SU-DHL-6 (cell line): ENCODE data around the gene CRYBG1.
A peak's percentile ranks its signal among the peaks of the same experiment; 100 is the strongest.

Source experiments
- H2AFZ ChIP-seq: fragments of 200-600 bp; sonication (generic); 2 replicates; pipeline ENCODE4 v1.6.1; 2014; ENCODE audit warnings: low read depth, mild to moderate bottlenecking, moderate library complexity, mixed read lengths, antibody characterized with exemption, low read length; ENCODE audit not compliant: severe bottlenecking
- H3F3A ChIP-seq: fragments of 200-600 bp; shearing (Covaris generic); 2 replicates; pipeline ENCODE4 v1.6.0; 2016; ENCODE audit warnings: antibody characterized with exemption, mild to moderate bottlenecking; ENCODE audit not compliant: insufficient read depth
- H3K27ac ChIP-seq: fragments of 200-600 bp; sonication (generic); 2 replicates; pipeline ENCODE4 v1.5.1; 2016; ENCODE audit warnings: low read depth, mild to moderate bottlenecking, low read length, moderate library complexity, mixed read lengths
- H3K27me3 ChIP-seq: fragments of 200-600 bp; sonication (generic), shearing (Covaris generic); 2 replicates; pipeline ENCODE4 v1.6.0; 2014; ENCODE audit warnings: mild to moderate bottlenecking, low read length
- H3K36me3 ChIP-seq: fragments of 200-600 bp; sonication (generic); 2 replicates; pipeline ENCODE4 v1.6.1; 2014; ENCODE audit warnings: mild to moderate bottlenecking, low read length, mixed read lengths
- H3K4me2 ChIP-seq: fragments of 300-600, 200-600 bp; shearing (Covaris generic), sonication (generic); 2 replicates; pipeline ENCODE4 v1.6.0; 2014; ENCODE audit warnings: low read length, low read depth, mild to moderate bottlenecking; ENCODE audit not compliant: poor library complexity, severe bottlenecking
- H3K4me3 ChIP-seq: fragments of 200-600 bp; sonication (generic); 2 replicates; pipeline ENCODE4 v1.5.1; 2014; ENCODE audit warnings: antibody characterized with exemption, low read length, mild to moderate bottlenecking, mixed read lengths; ENCODE audit not compliant: insufficient read depth, poor library complexity, severe bottlenecking
- H3K79me2 ChIP-seq: fragments of 200-600 bp; sonication (generic); 2 replicates; pipeline ENCODE4 v1.6.1; 2014; ENCODE audit warnings: mild to moderate bottlenecking, low read length, moderate library complexity; ENCODE audit not compliant: insufficient read depth
- H3K9ac ChIP-seq: fragments of 200-600 bp; sonication (generic); 2 replicates; pipeline ENCODE4 v1.7.0; 2014; ENCODE audit warnings: mild to moderate bottlenecking, low read length
- H3K9me2 ChIP-seq: fragments of 200-600 bp; sonication (generic); replicated peaks from 2 replicates; pipeline ENCODE4 v1.6.1; 2014; ENCODE audit warnings: low read length; ENCODE audit not compliant: insufficient read depth
- H3K9me3 ChIP-seq: fragments of 200-600 bp; sonication (generic); 2 replicates; pipeline ENCODE4 v1.6.1; 2014; ENCODE audit warnings: low read length, mixed read lengths; ENCODE audit not compliant: insufficient read depth
- H4K20me1 ChIP-seq: fragments of 200-600 bp; sonication (generic); 2 replicates; pipeline ENCODE4 v1.6.1; 2014; ENCODE audit warnings: low read depth, mild to moderate bottlenecking, antibody characterized with exemption, low read length, moderate library complexity, mixed read lengths
- EZH2phosphoT487 ChIP-seq: fragments of 200-600 bp; sonication (generic), shearing (Covaris generic); conservative IDR thresholded peaks from 2 replicates; pipeline ENCODE4 v1.6.1; 2018; ENCODE audit warnings: mild to moderate bottlenecking, antibody characterized with exemption, low read length, moderate library complexity, mixed read lengths
- TF ChIP-seq, protein P1 (sequence below): fragments of 200-600 bp; sonication (generic); IDR thresholded peaks from one replicate; pipeline ENCODE4 v1.5.1; 2017; ENCODE audit warnings: antibody characterized with exemption, mild to moderate bottlenecking, low read length, moderate library complexity; ENCODE audit not compliant: insufficient read depth, poor library complexity, severe bottlenecking

The CRYBG1 gene

DNA sequence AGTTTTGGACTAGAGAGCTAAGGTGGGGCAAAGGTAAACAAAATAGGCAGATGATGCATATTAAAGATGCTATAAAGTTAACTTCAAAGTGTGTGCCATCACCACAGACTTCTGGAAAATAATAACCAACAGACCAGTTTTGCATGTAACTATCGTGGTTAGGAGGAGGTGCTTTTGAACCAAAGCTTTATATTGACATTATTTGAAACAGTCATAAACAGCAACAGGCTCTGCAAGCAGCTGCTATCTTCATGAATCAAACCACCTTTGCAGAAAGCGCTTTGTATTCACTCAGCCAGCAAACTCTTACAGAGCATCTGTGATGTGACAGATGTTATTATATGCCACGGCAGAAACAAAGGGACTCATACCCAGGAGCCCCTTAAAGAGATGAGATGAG lies 81.9 kb downstream of the CRYBG1 start:
- Histone ChIP-seq H3K79me2 (no peaks in the 10 kb centered on the region), H4K20me1 (no peaks in the 10 kb centered on the region), H3K36me3 (no peaks in the 10 kb centered on the region), H3F3A (no peaks in the 10 kb centered on the region), H3K9me2 (no peaks in the 10 kb centered on the region), H3K9ac (no peak overlapping the region), H3K4me2 (no peak overlapping the region), H3K4me3 (no peak overlapping the region), H3K27ac (no peak overlapping the region), H3K9me3 (no peaks in the 10 kb centered on the region), H3K27me3 (no peaks in the 10 kb centered on the region), H2AFZ (no peak overlapping the region)
- TF ChIP-seq, protein P1, sequence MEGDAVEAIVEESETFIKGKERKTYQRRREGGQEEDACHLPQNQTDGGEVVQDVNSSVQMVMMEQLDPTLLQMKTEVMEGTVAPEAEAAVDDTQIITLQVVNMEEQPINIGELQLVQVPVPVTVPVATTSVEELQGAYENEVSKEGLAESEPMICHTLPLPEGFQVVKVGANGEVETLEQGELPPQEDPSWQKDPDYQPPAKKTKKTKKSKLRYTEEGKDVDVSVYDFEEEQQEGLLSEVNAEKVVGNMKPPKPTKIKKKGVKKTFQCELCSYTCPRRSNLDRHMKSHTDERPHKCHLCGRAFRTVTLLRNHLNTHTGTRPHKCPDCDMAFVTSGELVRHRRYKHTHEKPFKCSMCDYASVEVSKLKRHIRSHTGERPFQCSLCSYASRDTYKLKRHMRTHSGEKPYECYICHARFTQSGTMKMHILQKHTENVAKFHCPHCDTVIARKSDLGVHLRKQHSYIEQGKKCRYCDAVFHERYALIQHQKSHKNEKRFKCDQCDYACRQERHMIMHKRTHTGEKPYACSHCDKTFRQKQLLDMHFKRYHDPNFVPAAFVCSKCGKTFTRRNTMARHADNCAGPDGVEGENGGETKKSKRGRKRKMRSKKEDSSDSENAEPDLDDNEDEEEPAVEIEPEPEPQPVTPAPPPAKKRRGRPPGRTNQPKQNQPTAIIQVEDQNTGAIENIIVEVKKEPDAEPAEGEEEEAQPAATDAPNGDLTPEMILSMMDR: no peak
- TF ChIP-seq EZH2phosphoT487: no peak

DNA sequence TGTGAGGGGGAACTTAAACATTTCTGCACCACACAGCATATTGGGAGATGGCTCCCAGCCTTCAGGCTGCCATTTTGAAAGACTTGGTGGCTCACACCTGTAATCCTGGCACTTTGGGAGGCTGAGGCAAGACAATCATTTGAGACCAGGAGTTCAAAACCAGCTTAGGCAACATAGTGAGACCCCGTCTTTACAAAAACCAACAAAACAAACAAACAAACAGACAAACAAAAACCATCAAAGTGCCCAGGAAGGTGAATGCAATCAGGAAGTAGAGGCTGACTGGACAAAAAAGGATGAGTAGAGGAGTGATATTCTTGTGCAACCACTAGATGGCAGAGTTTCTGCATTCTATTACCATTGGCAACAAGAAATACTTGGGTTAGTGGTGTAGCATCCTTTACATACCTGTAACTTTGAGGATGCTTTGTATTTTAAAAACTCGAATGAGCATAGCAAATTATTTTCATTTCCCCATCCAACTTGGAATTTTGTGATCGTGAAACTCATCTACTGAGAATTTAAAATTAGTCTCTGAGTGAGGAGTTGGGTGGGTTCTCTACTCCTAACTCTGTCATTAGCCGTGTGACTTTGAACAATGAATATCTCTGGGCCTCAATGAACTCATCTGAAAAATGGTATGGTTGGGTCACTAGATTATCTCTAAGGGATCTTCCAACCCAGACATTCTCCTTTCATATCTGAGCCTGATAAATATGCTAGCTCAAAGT lies 84.4 kb downstream of the CRYBG1 start:
- peak overlapping the region; percentile 68 for H2AFZ ChIP-seq

DNA sequence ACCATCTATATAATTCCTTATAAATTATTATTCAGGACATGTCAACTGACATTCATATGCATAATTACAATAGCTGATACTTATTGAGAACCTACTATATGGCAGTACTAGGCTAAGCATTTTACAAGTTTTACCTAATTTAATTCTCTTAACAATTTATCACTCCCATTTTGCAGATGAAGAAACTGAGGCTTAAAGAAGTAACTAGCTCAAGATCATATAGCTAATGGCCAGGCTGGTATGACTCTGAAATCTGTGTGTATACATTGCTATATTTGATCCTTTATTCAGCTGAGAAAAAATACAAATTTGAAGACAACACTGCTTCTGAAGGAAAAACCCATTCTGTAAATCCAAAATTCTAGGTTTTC lies 85.0 kb downstream of the CRYBG1 start:
- no peaks in the 10 kb centered on the region for H3K79me2 ChIP-seq
- H3K9ac ChIP-seq: no peak overlapping the region
- H2AFZ ChIP-seq: no peak overlapping the region
- TF ChIP-seq, protein P1: no peak
- no peak for TF ChIP-seq EZH2phosphoT487
- H3K4me3 ChIP-seq: no peak overlapping the region
- H3K9me3 ChIP-seq: no peaks in the 10 kb centered on the region
- no peak overlapping the region for H3K27ac ChIP-seq
- no peaks in the 10 kb centered on the region for H3K9me2 ChIP-seq
- no peaks in the 10 kb centered on the region for H3K36me3 ChIP-seq
- H3F3A ChIP-seq: no peaks in the 10 kb centered on the region
- H3K27me3 ChIP-seq: no peaks in the 10 kb centered on the region
- H3K4me2 ChIP-seq: no peak overlapping the region
- H4K20me1 ChIP-seq: no peaks in the 10 kb centered on the region

More for the DNA sequence above, 84.4 kb downstream of the CRYBG1 start:
- Histone ChIP-seq H3K36me3 (no peaks in the 10 kb centered on the region), H4K20me1 (no peaks in the 10 kb centered on the region), H3K27me3 (no peaks in the 10 kb centered on the region), H3K4me3 (no peak overlapping the region), H3K9me2 (no peaks in the 10 kb centered on the region), H3K9me3 (no peaks in the 10 kb centered on the region), H3K27ac (no peak overlapping the region), H3K79me2 (no peaks in the 10 kb centered on the region), H3K9ac (no peak overlapping the region), H3K4me2 (no peak overlapping the region), H3F3A (no peaks in the 10 kb centered on the region)
- TF ChIP-seq EZH2phosphoT487: no peak
- TF ChIP-seq, protein P1: peak; percentile 62
